ENCODE measurements around the gene MRPL49. TPM values are rescaled to one million over a fixed set of nuclear protein-coding genes. Genes with fewer than 3 reads are reported as not detected.

MRPL49 gene
- total RNA-seq, 1 experiment from 2014 or later: 55.9 TPM

- TF ChIP-seq FOXP4 (CRISPR knock-in tag; IDR thresholded peaks at IDR 0.05): no peak
- no peak for TF ChIP-seq GRHL2 (CRISPR knock-in tag; IDR thresholded peaks at IDR 0.05; ENCODE audit: insufficient replicate concordance, severe bottlenecking)
- no peak for TF ChIP-seq ARID4B (CRISPR knock-in tag; IDR thresholded peaks at IDR 0.05; ENCODE audit: borderline replicate concordance)
These were observed 14.5 kb downstream of the MRPL49 start (continued) for GRCh38 chr11:65136515-65137096.

- Mint-ChIP-seq H3K27me3 (ENCODE audit: low read depth) (peaks cover 16% of the 10 kb centered on the region), H3K27ac (no peak overlapping the region), H3K4me3 (no peak overlapping the region), H3K36me3 (no peaks in the 10 kb centered on the region), H3K9me3 (peaks cover 10% of the 10 kb centered on the region), H3K4me1 (no peaks in the 10 kb centered on the region)
- POLR2A ChIA-PET: no interaction called here
- no peak for TF ChIP-seq NFATC4 (CRISPR knock-in tag; IDR thresholded peaks at IDR 0.05)
- no peak for TF ChIP-seq NFE2L1 (CRISPR knock-in tag; IDR thresholded peaks at IDR 0.05)
- TF ChIP-seq TEAD4 (CRISPR knock-in tag; IDR thresholded peaks at IDR 0.05): no peak
- TF ChIP-seq GABPB1 (CRISPR knock-in tag; IDR thresholded peaks at IDR 0.05): no peak
- no peak for TF ChIP-seq CREB1 (CRISPR knock-in tag; IDR thresholded peaks at IDR 0.05)
- no peak for TF ChIP-seq ZNF423 (CRISPR knock-in tag; IDR thresholded peaks at IDR 0.05)
- DNase-seq (ENCODE audit: low spot score) (no peak), ATAC-seq (no peak)
- CTCF ChIA-PET: no interaction called here
These were observed 19.9 kb downstream of the MRPL49 start for GRCh38 chr11:65141896-65142494.

GRCh38 chr11:65147352-65148075, 25.4 kb downstream of the MRPL49 start:
- no peaks in the 10 kb centered on the region for H3K4me1 Mint-ChIP-seq
- ChIA-PET CTCF (interaction anchor here (3.2 kb wide), 1 partner anchor 12 kb away, joined by 12 read pairs; no protein-coding TSS in a partner anchor), POLR2A (no interaction called here)
- H3K27ac Mint-ChIP-seq: no peak overlapping the region
- ATAC-seq: no peak
- H3K4me3 Mint-ChIP-seq: no peak overlapping the region
- peaks cover 16% of the 10 kb centered on the region for H3K9me3 Mint-ChIP-seq
- DNase-seq (ENCODE audit: low spot score): no peak
- peaks cover 31% of the 10 kb centered on the region for H3K27me3 Mint-ChIP-seq (ENCODE audit: low read depth)
- H3K36me3 Mint-ChIP-seq: no peaks in the 10 kb centered on the region
- TF ChIP-seq CTCF (IDR thresholded peaks at IDR 0.05): no peak
- TF ChIP-seq USF1 (CRISPR knock-in tag; IDR thresholded peaks at IDR 0.05): no peak
- TF ChIP-seq ARID4B (CRISPR knock-in tag; IDR thresholded peaks at IDR 0.05; ENCODE audit: borderline replicate concordance): no peak
- no peak for TF ChIP-seq RELA (CRISPR knock-in tag; IDR thresholded peaks at IDR 0.05; ENCODE audit: borderline replicate concordance)
- no peak for TF ChIP-seq HMGA2 (CRISPR knock-in tag; IDR thresholded peaks at IDR 0.05)
- no peak for TF ChIP-seq ZNF263 (CRISPR knock-in tag; IDR thresholded peaks at IDR 0.05; ENCODE audit: low read depth)
- TF ChIP-seq E2F4 (CRISPR knock-in tag; IDR thresholded peaks at IDR 0.05; ENCODE audit: borderline replicate concordance, low read depth): no peak

Data from WTC11 (cell line).